Mesenchymal stem cell (in vitro differentiated cells and primary cell): ENCODE measurements around the gene ATG7.
"Not testable (repeated sequence)": the region's sequence is repeated elsewhere in the genome, so short reads cannot be mapped to it uniquely, and the experiment has no call there.

Experiments
- DNase-seq: peaks from one replicate; pipeline ENCODE4 v3.0.0-alpha.2; 2013
- H2AFZ ChIP-seq: one replicate; pipeline ENCODE4 v1.6.1; 2013; ENCODE audit warnings: low read depth, mild to moderate bottlenecking, control low read depth, inconsistent platforms, low read length, moderate library complexity
- H2AK5ac ChIP-seq: 2 replicates; pipeline ENCODE4 v1.6.1; 2013; ENCODE audit warnings: low read length, moderate library complexity, mild to moderate bottlenecking, inconsistent platforms; ENCODE audit not compliant: severe bottlenecking
- H2BK120ac ChIP-seq: one replicate; pipeline ENCODE4 v1.6.1; 2013; ENCODE audit warnings: low read depth, mild to moderate bottlenecking, inconsistent platforms, low read length, moderate library complexity
- H2BK12ac ChIP-seq, 2 experiments: one replicate each; pipeline ENCODE4 v1.6.1; 2013; ENCODE audit warnings: inconsistent platforms in 2 of 2, low read length in 2 of 2, mild to moderate bottlenecking in 2 of 2, moderate library complexity in 2 of 2, control low read depth in 1 of 2
- H2BK15ac ChIP-seq: one replicate; pipeline ENCODE4 v1.6.1; 2013; ENCODE audit warnings: mild to moderate bottlenecking, low read depth, inconsistent platforms; ENCODE audit not compliant: poor library complexity, severe bottlenecking
- H2BK5ac ChIP-seq: 2 replicates; pipeline ENCODE4 v1.6.1; 2013; ENCODE audit warnings: low read depth, mild to moderate bottlenecking, low read length, control low read depth, inconsistent platforms; ENCODE audit not compliant: poor library complexity, severe bottlenecking
- H3K14ac ChIP-seq, 2 experiments: one replicate each; pipeline ENCODE4 v1.6.1; 2013; ENCODE audit warnings: inconsistent platforms in 2 of 2, low read length in 2 of 2, control low read depth in 1 of 2, mild to moderate bottlenecking in 1 of 2, moderate library complexity in 1 of 2
- H3K18ac ChIP-seq, 2 experiments: one replicate each; pipeline ENCODE4 v1.6.1; 2013; ENCODE audit warnings: inconsistent platforms in 2 of 2, low read length in 2 of 2, control low read depth in 1 of 2, low read depth in 1 of 2, mild to moderate bottlenecking in 1 of 2
- H3K23ac ChIP-seq, 2 experiments: one replicate each; pipeline ENCODE4 v1.6.1; 2013; ENCODE audit warnings: inconsistent platforms in 2 of 2, low read length in 2 of 2, mild to moderate bottlenecking in 2 of 2, moderate library complexity in 2 of 2, control low read depth in 1 of 2
- H3K27ac ChIP-seq: 2 replicates; pipeline ENCODE4 v1.5.1; 2013; ENCODE audit warnings: mild to moderate bottlenecking, moderate library complexity, low read length, control low read depth, inconsistent platforms; ENCODE audit not compliant: poor library complexity, severe bottlenecking
- H3K27me3 ChIP-seq, 2 experiments: 2 replicates each; pipeline versions ENCODE4 v1.6.1 to v1.7.0; 2013; ENCODE audit warnings: low read length in 2 of 2, mild to moderate bottlenecking in 2 of 2, moderate library complexity in 2 of 2, control low read depth in 1 of 2, inconsistent platforms in 1 of 2; ENCODE audit not compliant: control insufficient read depth in 1 of 2, insufficient read depth in 1 of 2
- H3K36me3 ChIP-seq, 2 experiments: 2 replicates each; pipeline versions ENCODE4 v1.6.1 to v1.7.0; 2013; ENCODE audit warnings: low read length in 2 of 2, control low read depth in 1 of 2, inconsistent platforms in 1 of 2, low read depth in 1 of 2, mild to moderate bottlenecking in 1 of 2; ENCODE audit not compliant: insufficient read depth in 2 of 2, control insufficient read depth in 1 of 2
- H3K4ac ChIP-seq, 2 experiments: one replicate each; pipeline ENCODE4 v1.6.1; 2013; ENCODE audit warnings: inconsistent platforms in 2 of 2, low read length in 2 of 2, mild to moderate bottlenecking in 2 of 2, moderate library complexity in 2 of 2, control low read depth in 1 of 2, low read depth in 1 of 2
- H3K4me1 ChIP-seq: 2 replicates; pipeline ENCODE4 v1.6.1; 2013; ENCODE audit warnings: low read depth, low read length, control low read depth; ENCODE audit not compliant: control insufficient read depth, insufficient read depth
- H3K4me2 ChIP-seq: 2 replicates; pipeline ENCODE4 v1.6.1; 2013; ENCODE audit warnings: low read length, mild to moderate bottlenecking, inconsistent platforms; ENCODE audit not compliant: poor library complexity, severe bottlenecking
- H3K4me3 ChIP-seq, 2 experiments: 2 replicates each; pipeline versions ENCODE4 v1.5.1 to v1.7.0; 2013; ENCODE audit warnings: low read length in 2 of 2, mild to moderate bottlenecking in 2 of 2, control low read depth in 1 of 2, low read depth in 1 of 2; ENCODE audit not compliant: insufficient read depth in 1 of 2
- H3K79me1 ChIP-seq: replicated peaks from 2 replicates; pipeline ENCODE4 v1.6.1; 2013; ENCODE audit warnings: mild to moderate bottlenecking, control low read depth, low read length, inconsistent platforms; ENCODE audit not compliant: poor library complexity, severe bottlenecking
- H3K9ac ChIP-seq: 2 replicates; pipeline ENCODE4 v1.7.0; 2013; ENCODE audit warnings: mild to moderate bottlenecking, low read length, moderate library complexity
- H3K9me3 ChIP-seq: 2 replicates; pipeline ENCODE4 v1.7.0; 2013; ENCODE audit warnings: mild to moderate bottlenecking, low read length; ENCODE audit not compliant: control insufficient read depth
- H4K8ac ChIP-seq: one replicate; pipeline ENCODE4 v1.6.1; 2013; ENCODE audit warnings: inconsistent platforms, mild to moderate bottlenecking, low read length, moderate library complexity
- H4K91ac ChIP-seq: one replicate; pipeline ENCODE4 v1.6.1; 2013; ENCODE audit warnings: mild to moderate bottlenecking, low read length, inconsistent platforms
- WGBS: methylation state at CpG from one replicate; pipeline ENCODE4 v1.1.7; 2013; ENCODE audit warnings: mixed read lengths; 5-methylcytosine and 5-hydroxymethylcytosine counted together

The ATG7 gene

GRCh38 chr3:11522953-11523571 lies 250.9 kb downstream of the ATG7 start:
- Histone ChIP-seq H3K4me2 (no peak overlapping the region), H3K9me3 (no peaks in the 10 kb centered on the region), H3K4me1 (no peaks in the 10 kb centered on the region), H3K18ac (peak overlapping the region; percentile 26 to 65), H3K23ac (no peak overlapping the region), H3K9ac (no peak overlapping the region), H2BK15ac (no peak overlapping the region), H2BK120ac (peak overlapping the region; percentile 59), H2BK5ac (no peak overlapping the region), H2AK5ac (no peak overlapping the region), H2BK12ac (peak overlapping the region; percentile 74 to 75), H3K4ac (peak overlapping the region in 1 of 2 experiments; percentile 54), H3K4me3 (no peak overlapping the region), H3K79me1 (peaks cover 3% of the 10 kb centered on the region), H2AFZ (no peak overlapping the region), H3K27me3 (no peaks in the 10 kb centered on the region), H4K91ac (no peak overlapping the region), H4K8ac (peak overlapping the region; percentile 55), H3K14ac (peak overlapping the region in 1 of 2 experiments; percentile 53), H3K36me3 (no peaks in the 10 kb centered on the region), H3K27ac (no peak overlapping the region)
- WGBS: 38% methylated on average over 6 of the region's 8 CpGs
- peak; percentile 34 for DNase-seq

- no peaks in the 10 kb centered on the region for H3K36me3 ChIP-seq
- H2BK120ac ChIP-seq: peak overlapping the region; percentile 59
- DNase-seq: no peak
- H3K4me3 ChIP-seq: no peak overlapping the region
- no peak overlapping the region for H2AFZ ChIP-seq
- H3K4me1 ChIP-seq: no peaks in the 10 kb centered on the region
- peak overlapping the region in 1 of 2 experiments; percentile 54 for H3K4ac ChIP-seq
- H2BK15ac ChIP-seq: peak overlapping the region; percentile 75
- no peaks in the 10 kb centered on the region for H3K9me3 ChIP-seq
- no peak overlapping the region for H3K27ac ChIP-seq
- H3K4me2 ChIP-seq: no peak overlapping the region
- no peak overlapping the region for H2BK5ac ChIP-seq
- H2BK12ac ChIP-seq: peak overlapping the region in 1 of 2 experiments; percentile 90
- H3K27me3 ChIP-seq: no peaks in the 10 kb centered on the region
- H3K23ac ChIP-seq: no peak overlapping the region
- H4K8ac ChIP-seq: peak overlapping the region; percentile 55
- no peak overlapping the region for H4K91ac ChIP-seq
- no peak overlapping the region for H3K9ac ChIP-seq
- WGBS: 61% methylated on average over 4 of the region's 7 CpGs
- peak overlapping the region; percentile 26 to 65 for H3K18ac ChIP-seq
- H3K79me1 ChIP-seq: peaks cover 3% of the 10 kb centered on the region
- H3K14ac ChIP-seq: peak overlapping the region in 1 of 2 experiments; percentile 53
- no peak overlapping the region for H2AK5ac ChIP-seq
These were observed 251.4 kb downstream of the ATG7 start for GRCh38 chr3:11523572-11524101.

GRCh38 chr3:11526121-11526520 lies 253.9 kb downstream of the ATG7 start:
- H3K27me3 ChIP-seq, H3K18ac ChIP-seq, H2BK5ac ChIP-seq, H3K9ac ChIP-seq, H3K4me3 ChIP-seq, H2AFZ ChIP-seq, DNase-seq, H3K4ac ChIP-seq, H3K36me3 ChIP-seq, H3K14ac ChIP-seq, H4K91ac ChIP-seq, H2BK12ac ChIP-seq, H2AK5ac ChIP-seq, H2BK120ac ChIP-seq, H3K27ac ChIP-seq, H3K23ac ChIP-seq, H4K8ac ChIP-seq, H3K79me1 ChIP-seq, H3K9me3 ChIP-seq, H3K4me2 ChIP-seq: not testable (repeated sequence)
- Histone ChIP-seq H3K4me1 (peaks cover 13% of the 10 kb centered on the region), H2BK15ac (peak overlapping the region; percentile 12)
- WGBS: 100% methylated on average over 5 of the region's 5 CpGs

- Histone ChIP-seq H3K18ac (peak overlapping the region in 1 of 2 experiments; percentile 68), H3K9ac (no peak overlapping the region), H2BK15ac (no peak overlapping the region), H3K4me2 (no peak overlapping the region), H3K36me3 (no peaks in the 10 kb centered on the region), H3K23ac (no peak overlapping the region), H3K4ac (no peak overlapping the region), H3K14ac (no peak overlapping the region), H2BK12ac (no peak overlapping the region), H3K79me1 (peaks cover 1% of the 10 kb centered on the region), H3K4me1 (peaks cover 30% of the 10 kb centered on the region), H3K9me3 (no peaks in the 10 kb centered on the region), H3K4me3 (no peak overlapping the region), H2BK5ac (no peak overlapping the region), H2BK120ac (no peak overlapping the region), H2AFZ (no peak overlapping the region), H4K91ac (no peak overlapping the region), H3K27me3 (no peaks in the 10 kb centered on the region), H3K27ac (peak overlapping the region; percentile 86), H4K8ac (no peak overlapping the region), H2AK5ac (peak overlapping the region; percentile 29)
- DNase-seq: peak; percentile 26
- 72% methylated on average over 4 of the region's 4 CpGs for WGBS
These were observed 257.1 kb downstream of the ATG7 start for GRCh38 chr3:11529281-11529680.
